ENCODE results near the gene CXCL13. TPM values are rescaled to one million over a fixed set of nuclear protein-coding genes. Genes with fewer than 3 reads are reported as not detected.

CXCL13 gene
- total RNA-seq, 2 donors from 2014 or later, result not detected

DNA sequence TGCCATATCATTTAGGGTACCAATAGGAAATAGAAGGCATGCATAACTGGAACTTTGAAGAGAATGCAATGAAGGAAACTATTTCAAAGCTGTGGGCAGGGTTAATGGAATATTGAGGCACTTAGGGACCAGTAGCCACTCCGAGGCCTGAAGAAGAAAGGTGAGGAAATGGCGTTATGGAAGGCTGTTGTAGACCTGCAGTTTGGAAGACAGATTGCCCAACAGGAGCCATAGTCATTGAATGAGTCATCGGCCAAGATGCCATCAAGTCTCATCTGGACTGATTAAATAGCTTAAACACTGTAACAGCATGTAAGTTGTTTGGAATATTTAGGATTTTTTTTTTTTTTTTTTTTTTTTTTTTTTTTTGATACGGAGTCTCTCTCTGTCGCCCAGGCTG, 11.6 kb downstream of the CXCL13 start:
- DNase-seq (no peak), ATAC-seq (no peak)
- TF ChIP-seq, protein P1, sequence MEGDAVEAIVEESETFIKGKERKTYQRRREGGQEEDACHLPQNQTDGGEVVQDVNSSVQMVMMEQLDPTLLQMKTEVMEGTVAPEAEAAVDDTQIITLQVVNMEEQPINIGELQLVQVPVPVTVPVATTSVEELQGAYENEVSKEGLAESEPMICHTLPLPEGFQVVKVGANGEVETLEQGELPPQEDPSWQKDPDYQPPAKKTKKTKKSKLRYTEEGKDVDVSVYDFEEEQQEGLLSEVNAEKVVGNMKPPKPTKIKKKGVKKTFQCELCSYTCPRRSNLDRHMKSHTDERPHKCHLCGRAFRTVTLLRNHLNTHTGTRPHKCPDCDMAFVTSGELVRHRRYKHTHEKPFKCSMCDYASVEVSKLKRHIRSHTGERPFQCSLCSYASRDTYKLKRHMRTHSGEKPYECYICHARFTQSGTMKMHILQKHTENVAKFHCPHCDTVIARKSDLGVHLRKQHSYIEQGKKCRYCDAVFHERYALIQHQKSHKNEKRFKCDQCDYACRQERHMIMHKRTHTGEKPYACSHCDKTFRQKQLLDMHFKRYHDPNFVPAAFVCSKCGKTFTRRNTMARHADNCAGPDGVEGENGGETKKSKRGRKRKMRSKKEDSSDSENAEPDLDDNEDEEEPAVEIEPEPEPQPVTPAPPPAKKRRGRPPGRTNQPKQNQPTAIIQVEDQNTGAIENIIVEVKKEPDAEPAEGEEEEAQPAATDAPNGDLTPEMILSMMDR (IDR thresholded peaks at IDR 0.05), result no peak
- TF ChIP-seq POLR2A (IDR thresholded peaks at IDR 0.05), result no peak
- WGBS, 2 donors, result 85 to 95% methylated on average over 5 of the region's 5 CpGs
- H3K36me3 ChIP-seq (replicated peaks in 1 of 2; ENCODE audit: insufficient read depth in 1 of 2, low read depth in 2 of 2), result no peaks in the 10 kb centered on the region
- intact Hi-C loops (cut with DNase I), result loop anchor here (10.0 kb wide), 1 partner anchor 152 kb away; no protein-coding TSS in a partner anchor
- H3K4me1 ChIP-seq, result peaks cover 37% of the 10 kb centered on the region
- H3K27ac ChIP-seq, result no peak overlapping the region
- no peaks in the 10 kb centered on the region for H3K9me3 ChIP-seq
- H3K27me3 ChIP-seq, result no peaks in the 10 kb centered on the region
- no peak overlapping the region for H3K4me3 ChIP-seq

DNA sequence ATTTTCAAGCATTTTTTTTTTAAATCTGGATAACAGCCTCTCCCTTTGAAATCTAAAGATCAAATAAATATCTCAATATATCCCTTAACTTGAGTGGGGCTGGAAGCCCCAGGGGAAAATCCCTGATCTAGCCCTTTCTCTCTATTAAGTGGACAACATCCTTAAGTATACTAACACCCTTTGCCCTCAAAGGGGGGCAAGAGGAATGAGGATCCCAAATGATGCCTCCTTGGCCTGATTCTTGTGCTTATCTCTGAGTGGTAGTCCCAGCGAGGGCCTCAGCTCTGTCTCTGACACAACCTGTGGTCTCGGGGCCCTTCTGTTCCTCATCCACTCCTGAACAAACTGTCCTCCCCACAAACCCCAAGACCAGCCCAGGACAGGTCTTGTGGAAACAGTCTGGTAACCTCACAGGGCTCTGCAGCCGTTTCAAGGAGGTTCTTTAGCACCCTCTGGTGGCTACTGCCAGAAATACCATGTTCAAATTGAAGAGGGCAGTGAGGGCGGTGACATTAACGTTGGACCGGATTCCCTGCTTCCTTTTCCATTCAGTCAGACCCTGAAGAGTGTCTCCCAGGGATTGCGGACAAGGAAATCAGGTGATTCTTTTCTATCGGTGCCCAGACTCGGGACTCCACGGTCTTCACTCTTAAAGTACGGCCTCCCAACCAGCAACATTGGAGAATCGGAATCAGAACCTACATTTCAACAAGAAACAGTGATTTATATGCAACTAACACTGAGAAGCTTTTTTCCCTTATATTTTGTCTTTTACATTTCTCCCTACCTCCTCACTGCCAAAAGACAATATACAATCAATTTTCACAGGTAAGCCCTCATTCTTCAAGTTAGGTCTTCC, 13.0 kb downstream of the CXCL13 start:
- H3K27ac ChIP-seq, result peak overlapping the region in 3 of 4 donors; percentile 42 to 65 (median 53)
- TF ChIP-seq, protein P1 (IDR thresholded peaks at IDR 0.05), result peak; percentile 67 to 87 (median 83)
- no peak for TF ChIP-seq POLR2A (IDR thresholded peaks at IDR 0.05)

DNA sequence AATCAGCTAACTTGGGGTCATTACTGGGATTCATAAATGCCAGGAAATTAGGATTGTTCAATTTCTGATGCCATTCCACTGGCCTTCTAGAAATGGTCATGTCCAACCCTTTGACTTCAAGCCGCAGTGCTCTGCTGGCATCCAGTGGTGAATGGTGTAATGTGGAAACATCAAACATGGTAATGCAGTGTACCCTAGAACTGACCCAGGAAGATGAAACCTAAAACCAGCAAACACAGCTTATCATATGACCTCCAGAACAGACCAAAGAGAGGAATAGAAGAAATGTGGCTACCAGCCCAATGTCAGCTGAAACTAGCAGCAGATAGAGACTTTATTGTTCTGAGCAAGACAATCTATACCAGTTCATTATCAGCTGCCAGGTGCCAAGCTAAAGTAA, 13.8 kb downstream of the CXCL13 start:
- Histone ChIP-seq H3K27ac (peak overlapping the region; percentile 34 to 65 (median 48)), H3K4me1 (peaks cover 41% of the 10 kb centered on the region), H3K27me3 (no peaks in the 10 kb centered on the region), H3K9me3 (no peaks in the 10 kb centered on the region), H3K36me3 (replicated peaks in 1 of 2; ENCODE audit: insufficient read depth in 1 of 2, low read depth in 2 of 2) (no peaks in the 10 kb centered on the region), H3K4me3 (no peak overlapping the region)
- intact Hi-C loops (cut with DNase I), result loop anchor here (10.0 kb wide), 1 partner anchor 155 kb away; no protein-coding TSS in a partner anchor
- peak; percentile 33 to 79 (median 54) for DNase-seq
- peak; percentile 84 for ATAC-seq
- 24 to 27% methylated on average over 1 of the region's 1 CpG for WGBS, 2 donors
- peak in 2 of 3 donors; percentile 13 to 42 for TF ChIP-seq POLR2A (IDR thresholded peaks at IDR 0.05)
- TF ChIP-seq, protein P1 (IDR thresholded peaks at IDR 0.05), result peak in 3 of 7 experiments; percentile 11 to 45 (median 33)

More for the DNA sequence above, 13.0 kb downstream of the CXCL13 start:
- no peak overlapping the region for H3K4me3 ChIP-seq
- DNase-seq, result peak; percentile 82 to 88 (median 84)
- WGBS, 2 donors, result 12 to 17% methylated on average over 12 of the region's 12 CpGs
- no peaks in the 10 kb centered on the region for H3K27me3 ChIP-seq
- peak; percentile 90 for ATAC-seq
- intact Hi-C loops (cut with DNase I), result loop anchor here (10.0 kb wide), 1 partner anchor 154 kb away; no protein-coding TSS in a partner anchor
- no peaks in the 10 kb centered on the region for H3K36me3 ChIP-seq (replicated peaks in 1 of 2; ENCODE audit: insufficient read depth in 1 of 2, low read depth in 2 of 2)
- H3K9me3 ChIP-seq, result no peaks in the 10 kb centered on the region
- H3K4me1 ChIP-seq, result peaks cover 37% of the 10 kb centered on the region

DNA sequence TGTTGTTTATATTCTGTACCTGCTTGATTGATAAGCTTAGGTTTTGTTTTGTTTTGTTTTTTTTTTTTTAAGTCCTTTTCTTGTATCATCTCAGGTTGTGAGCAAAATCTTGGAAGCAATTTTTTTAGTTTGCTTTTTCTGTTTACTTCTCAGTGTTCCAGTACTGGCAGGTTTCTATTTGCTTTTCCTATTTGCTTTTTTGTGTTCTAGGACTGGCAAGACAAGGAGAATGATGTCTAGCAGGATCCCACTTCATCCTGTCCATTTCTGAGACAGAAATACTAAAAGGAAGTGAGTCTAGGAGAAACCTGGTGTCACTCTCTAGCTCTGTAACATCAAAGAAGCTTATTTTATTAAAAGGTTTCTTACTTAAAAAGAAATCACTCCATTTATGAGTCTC, 15.6 kb downstream of the CXCL13 start:
- Histone ChIP-seq H3K4me1 (peaks cover 44% of the 10 kb centered on the region), H3K27me3 (no peaks in the 10 kb centered on the region), H3K9me3 (no peaks in the 10 kb centered on the region), H3K4me3 (no peak overlapping the region), H3K27ac (peak overlapping the region; percentile 19 to 65 (median 34)), H3K36me3 (replicated peaks in 1 of 2; ENCODE audit: insufficient read depth in 1 of 2, low read depth in 2 of 2) (no peaks in the 10 kb centered on the region)
- intact Hi-C loops (cut with DNase I), result no loop called here
- ATAC-seq (peak; percentile 22), DNase-seq (no peak)
- TF ChIP-seq POLR2A (IDR thresholded peaks at IDR 0.05), result no peak
- TF ChIP-seq, protein P1 (IDR thresholded peaks at IDR 0.05), result no peak

All from body of pancreas (tissue), 4 donors.